Caco-2 (cell line): ENCODE results near the gene CLIP3. TPM values are rescaled to one million over a fixed set of nuclear protein-coding genes. Genes with fewer than 3 reads are reported as not detected.

ENCODE experiments used
- BruUV-seq: library from RNA; stranded (reverse); fragments of 400-500 nt; replicated peaks from 2 replicates; lab custom pipeline; 2021; lab: Mats Ljungman, UMichigan
- CTCF ChIA-PET: fragments of 300-600 bp; sonication (Branson Sonifier 250); formaldehyde crosslinking; loops from one replicate; lab custom pipeline; 2022; ENCODE audit warnings: antibody characterized with exemption; lab: Charles Lee
- POLR2A ChIA-PET: fragments of 300-600 bp; sonication (Branson Sonifier 250); formaldehyde crosslinking; loops from one replicate; lab custom pipeline; 2022; ENCODE audit warnings: antibody characterized with exemption; lab: Charles Lee
- DNase-seq, 2 experiments: peaks; one replicate each; pipeline versions ENCODE4 v3.0.0 to v3.0.0-alpha.2; 2020 to 2022
- H3K27me3 ChIP-seq: replicated peaks from 2 replicates; pipeline ENCODE4 v1.6.0; 2011; ENCODE audit warnings: low read length; ENCODE audit not compliant: control insufficient read depth, insufficient read depth
- H3K36me3 ChIP-seq: 2 replicates; pipeline ENCODE4 v1.5.1; 2011; ENCODE audit warnings: low read length; ENCODE audit not compliant: control insufficient read depth, insufficient read depth
- H3K4me1 ChIP-seq: fragments of 250-450 bp; sonication (Bioruptor Pico); 2 replicates; pipeline ENCODE4 v1.5.1; 2020; ENCODE audit warnings: mild to moderate bottlenecking
- H3K4me3 ChIP-seq: 2 replicates; pipeline ENCODE4 v1.5.1; 2011; ENCODE audit warnings: low read depth, mild to moderate bottlenecking, control low read depth, low read length
- H3K9me3 ChIP-seq: fragments of 250-450 bp; sonication (Bioruptor Pico); 2 replicates; pipeline ENCODE4 v1.5.1; 2020; ENCODE audit warnings: mild to moderate bottlenecking, moderate library complexity
- H3K27ac Mint-ChIP-seq: one replicate; pipeline ENCODE4 v1.8.0; 2022; ENCODE audit warnings: mixed read lengths; ENCODE audit not compliant: unreplicated experiment
- H3K27me3 Mint-ChIP-seq: one replicate; pipeline ENCODE4 v1.8.0; 2022; ENCODE audit warnings: mixed read lengths; ENCODE audit not compliant: insufficient read depth, unreplicated experiment
- H3K36me3 Mint-ChIP-seq: one replicate; pipeline ENCODE4 v1.8.0; 2022; ENCODE audit warnings: mild to moderate bottlenecking, mixed read lengths; ENCODE audit not compliant: insufficient read depth, unreplicated experiment
- H3K4me1 Mint-ChIP-seq: one replicate; pipeline ENCODE4 v1.8.0; 2022; ENCODE audit warnings: low read depth, mixed read lengths; ENCODE audit not compliant: unreplicated experiment
- H3K4me3 Mint-ChIP-seq: one replicate; pipeline ENCODE4 v1.8.0; 2022; ENCODE audit warnings: mild to moderate bottlenecking, moderate library complexity, mixed read lengths; ENCODE audit not compliant: unreplicated experiment
- H3K9me3 Mint-ChIP-seq: one replicate; pipeline ENCODE4 v1.8.0; 2022; ENCODE audit warnings: mixed read lengths; ENCODE audit not compliant: unreplicated experiment
- CTCF ChIP-seq, 2 experiments: fragments of 200-600 bp in 1 of 2; IDR thresholded peaks; 1 replicate in 1 of 2; 2 replicates in 1 of 2; pipeline versions ENCODE4 v1.5.1 to v1.8.0; 2011 to 2022; ENCODE audit warnings: antibody characterized with exemption in 1 of 2, control low read depth in 1 of 2, inconsistent platforms in 1 of 2, low read depth in 1 of 2, low read length in 1 of 2, mild to moderate bottlenecking in 1 of 2, moderate library complexity in 1 of 2; ENCODE audit not compliant: insufficient read depth in 1 of 2, severe bottlenecking in 1 of 2, unreplicated experiment in 1 of 2
- intact Hi-C: fragments of 100-400 bp; cut with micrococcal nuclease; formaldehyde crosslinking; loops from one replicate; pipeline ENCODE4 v1.10.0; 2022; ENCODE audit not compliant: unreplicated experiment
- total RNA-seq: library from RNA; stranded (reverse); gene quantifications from 2 replicates; pipeline ENCODE4 v1.2.3, GENCODE V29; 2022

CLIP3 gene
- total RNA-seq, 1 experiment from 2014 or later, result 1.7 TPM

DNA sequence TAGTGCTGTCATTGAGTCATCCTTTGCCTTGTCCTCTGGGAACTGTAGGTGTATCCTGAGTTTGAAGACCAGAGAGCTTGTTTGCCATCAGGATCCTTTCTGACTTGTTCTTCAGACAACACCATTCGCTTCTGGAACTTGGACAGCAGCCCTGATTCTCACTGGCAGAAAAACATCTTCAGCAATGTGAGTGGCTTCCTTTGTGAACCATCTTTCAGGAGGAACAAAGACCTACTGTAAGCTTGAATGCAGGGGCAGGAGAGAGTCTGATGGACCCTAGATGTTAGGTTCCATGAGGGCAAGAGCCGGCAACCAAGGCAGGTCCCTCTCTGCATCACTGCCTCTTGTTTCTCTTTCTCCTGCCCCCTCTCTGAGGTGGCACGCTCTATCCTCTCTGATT lies 48.7 kb upstream of the CLIP3 start:
- no TSS peak for BruUV-seq
- CTCF ChIA-PET, result no interaction called here
- Histone ChIP-seq H3K4me3 (no peak overlapping the region), H3K4me1 (no peaks in the 10 kb centered on the region), H3K36me3 (no peaks in the 10 kb centered on the region; the same call in none of the 2 replicates), H3K27me3 (no peaks in the 10 kb centered on the region), H3K9me3 (no peaks in the 10 kb centered on the region)
- no peaks in the 10 kb centered on the region for H3K9me3 Mint-ChIP-seq
- peaks cover 55% of the 10 kb centered on the region for H3K36me3 Mint-ChIP-seq
- no peaks in the 10 kb centered on the region for H3K27me3 Mint-ChIP-seq
- TF ChIP-seq CTCF (IDR thresholded peaks at IDR 0.05; ENCODE audit: insufficient read depth in 1 of 2, low read depth in 1 of 2, low read length in 1 of 2, severe bottlenecking in 1 of 2, unreplicated experiment in 1 of 2), result no peak
- intact Hi-C loops, result no loop called here
- no peak overlapping the region for H3K27ac Mint-ChIP-seq
- no peaks in the 10 kb centered on the region for H3K4me1 Mint-ChIP-seq
- H3K4me3 Mint-ChIP-seq, result no peak overlapping the region
- DNase-seq, result no peak
- POLR2A ChIA-PET, result no interaction called here

DNA sequence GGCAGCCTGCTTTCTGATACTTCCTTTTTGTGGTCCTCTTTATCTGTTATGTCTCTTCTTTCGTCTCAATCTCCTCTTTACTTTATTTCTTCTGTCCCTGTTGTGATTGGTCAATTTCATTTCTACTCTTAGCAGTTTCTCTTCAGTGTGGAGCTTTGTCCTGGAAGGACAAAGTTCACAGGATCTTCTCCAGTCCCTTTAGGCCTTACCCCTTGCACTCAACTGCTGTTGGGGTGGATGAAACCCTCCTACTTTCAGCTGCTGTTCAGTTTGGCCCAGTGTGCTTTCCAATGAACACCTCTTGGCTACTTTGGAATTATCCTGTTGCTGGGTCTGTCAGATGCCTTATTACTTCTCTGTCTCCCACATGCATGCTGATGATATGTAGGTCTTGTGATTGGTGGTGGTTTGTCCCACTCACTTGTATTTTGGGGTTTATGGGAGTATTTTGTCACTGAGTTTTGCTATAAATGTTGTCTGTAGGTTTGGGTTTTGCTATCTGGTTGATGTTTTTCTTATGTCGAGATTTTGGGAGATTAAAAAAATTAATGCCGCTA lies 46.8 kb upstream of the CLIP3 start:
- no peaks in the 10 kb centered on the region for H3K4me1 ChIP-seq
- no TSS peak for BruUV-seq
- H3K27me3 ChIP-seq, result no peaks in the 10 kb centered on the region
- Mint-ChIP-seq H3K27ac (no peak overlapping the region), H3K4me1 (no peaks in the 10 kb centered on the region), H3K27me3 (no peaks in the 10 kb centered on the region), H3K36me3 (peaks cover 62% of the 10 kb centered on the region), H3K9me3 (no peaks in the 10 kb centered on the region), H3K4me3 (no peak overlapping the region)
- intact Hi-C loops, result no loop called here
- no peaks in the 10 kb centered on the region for H3K9me3 ChIP-seq
- DNase-seq, result no peak
- H3K36me3 ChIP-seq, result no peaks in the 10 kb centered on the region; the same call in none of the 2 replicates
- POLR2A ChIA-PET, result no interaction called here
- CTCF ChIA-PET, result no interaction called here
- TF ChIP-seq CTCF (IDR thresholded peaks at IDR 0.05; ENCODE audit: insufficient read depth in 1 of 2, low read depth in 1 of 2, low read length in 1 of 2, severe bottlenecking in 1 of 2, unreplicated experiment in 1 of 2), result no peak
- no peak overlapping the region for H3K4me3 ChIP-seq

- H3K27ac Mint-ChIP-seq, result no peak overlapping the region
- peaks cover 65% of the 10 kb centered on the region for H3K36me3 Mint-ChIP-seq
- no peaks in the 10 kb centered on the region for H3K9me3 ChIP-seq
- ChIA-PET CTCF (no interaction called here), POLR2A (no interaction called here)
- no peak for TF ChIP-seq CTCF (IDR thresholded peaks at IDR 0.05; ENCODE audit: insufficient read depth in 1 of 2, low read depth in 1 of 2, low read length in 1 of 2, severe bottlenecking in 1 of 2, unreplicated experiment in 1 of 2)
- no peaks in the 10 kb centered on the region for H3K9me3 Mint-ChIP-seq
- intact Hi-C loops, result no loop called here
- H3K4me1 ChIP-seq, result no peaks in the 10 kb centered on the region
- DNase-seq, result no peak
- no peak overlapping the region for H3K4me3 ChIP-seq
- H3K27me3 ChIP-seq, result no peaks in the 10 kb centered on the region
- H3K4me3 Mint-ChIP-seq, result no peak overlapping the region
- BruUV-seq, result no TSS peak
- no peaks in the 10 kb centered on the region for H3K36me3 ChIP-seq
- no peaks in the 10 kb centered on the region for H3K27me3 Mint-ChIP-seq
- H3K4me1 Mint-ChIP-seq, result no peaks in the 10 kb centered on the region
Observed at GRCh38 chr19:36073121-36073876, 40.6 kb upstream of the CLIP3 start.
